Right ventricle myocardium superior (tissue), 1 donor: ENCODE measurements around the gene GLIS2. TPM values are rescaled to one million over a fixed set of nuclear protein-coding genes. Genes with fewer than 3 reads are reported as not detected.
"Not testable (repeated sequence)": the region's sequence is repeated elsewhere in the genome, so short reads cannot be mapped to it uniquely, and the experiment has no call there.

Source experiments
- ATAC-seq: fragments of 200-7000 bp; cut with Tn5 transposase; one replicate; pipeline ENCODE4 v1.9.1; 2020; ENCODE audit warnings: mild to moderate bottlenecking; ENCODE audit not compliant: poor library complexity
- DNase-seq: peaks from one replicate; pipeline ENCODE4 v3.0.0-alpha.2; 2020
- intact Hi-C: fragments of 100-400 bp; cut with DNase I; formaldehyde crosslinking; loops from one replicate; pipeline ENCODE4 v1.11.2; 2022
- total RNA-seq: library from RNA; stranded (reverse); fragmentation: NEBNext Ultra II Directional; extraction: Animal tissue kit (Norgen Biotek cat#: 25700); gene quantifications from one replicate; pipeline ENCODE4 v1.2.1, GENCODE V29; 2021
- donor health status: DM: no; HTN: yes; CAD: no; lungs with severe emphysema.

The GLIS2 gene
- total RNA-seq, 1 donor from 2014 or later: 14.6 TPM

DNA sequence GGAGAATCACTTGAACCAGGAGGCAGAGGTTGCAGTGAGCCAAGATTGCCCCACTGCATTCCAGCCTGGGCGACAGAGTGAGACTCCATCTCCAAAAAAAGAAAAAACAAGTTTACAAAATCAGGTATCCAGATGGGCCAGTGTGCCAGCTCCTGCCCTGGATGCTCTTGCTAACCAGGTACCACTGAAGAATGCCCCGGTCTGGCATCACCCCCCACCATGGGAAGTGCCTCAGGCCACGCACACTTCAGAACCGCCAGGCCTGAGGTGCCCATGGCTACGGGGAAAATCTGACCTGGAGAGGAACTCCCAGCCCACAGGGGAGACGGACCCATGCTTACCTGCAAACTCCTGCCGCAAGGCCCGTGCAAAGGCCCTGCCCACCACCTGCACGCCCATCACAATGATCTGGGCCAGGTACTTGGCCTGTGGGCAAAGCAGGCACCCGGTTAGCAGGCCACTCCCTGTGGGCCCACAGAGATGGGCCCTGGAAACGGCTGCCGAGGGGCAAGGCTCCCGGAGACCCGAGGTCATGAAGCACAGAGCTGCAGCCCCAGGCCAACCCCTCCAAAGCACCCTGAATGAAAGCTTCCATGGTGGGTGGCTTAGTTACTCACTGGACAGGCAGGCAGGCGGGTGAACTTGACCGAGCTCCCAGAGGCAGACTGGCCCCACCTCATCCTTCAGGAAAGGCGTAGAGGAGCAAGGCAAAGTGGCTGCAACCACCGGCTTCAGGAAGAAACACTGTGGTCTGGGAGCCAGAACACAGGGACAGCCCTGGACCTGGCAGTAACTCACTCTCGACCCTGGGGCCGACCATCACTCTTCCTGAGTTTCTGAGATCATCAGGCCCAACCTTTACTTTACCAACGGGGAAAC is 27.2 kb downstream of the GLIS2 start:
- DNase-seq: no peak
- ATAC-seq: no peak
- intact Hi-C loops: no loop called here

DNA sequence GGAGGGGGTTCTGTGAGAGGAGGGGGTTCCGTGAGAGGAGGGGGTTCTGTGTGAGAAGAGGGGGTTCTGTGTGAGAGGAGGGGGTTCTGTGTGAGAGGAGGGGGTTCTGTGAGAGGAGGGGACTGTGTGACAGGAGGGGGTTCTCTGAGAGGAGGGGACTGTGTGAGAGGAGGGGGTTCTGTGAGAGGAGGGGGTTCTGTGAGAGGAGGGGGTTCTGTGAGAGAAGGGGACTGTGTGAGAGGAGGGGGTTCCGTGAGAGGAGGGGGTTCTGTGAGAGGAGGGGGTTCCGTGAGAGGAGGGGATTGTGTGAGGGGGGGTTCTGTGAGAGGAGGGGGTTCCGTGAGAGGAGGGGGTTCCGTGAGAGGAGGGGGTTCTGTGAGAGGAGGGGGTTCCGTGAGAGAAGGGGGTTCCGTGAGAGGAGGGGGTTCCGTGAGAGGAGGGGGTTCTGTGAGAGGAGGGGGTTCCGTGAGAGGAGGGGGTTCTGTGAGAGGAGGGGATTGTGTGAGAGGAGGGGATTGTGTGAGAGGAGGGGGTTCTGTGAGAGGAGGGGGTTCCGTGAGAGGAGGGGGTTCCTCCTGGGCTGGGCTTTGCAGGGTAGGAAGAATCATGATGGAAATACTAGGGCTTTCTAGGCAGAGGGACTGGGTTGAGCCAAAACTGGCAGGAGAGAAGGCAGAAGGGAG is 28.6 kb downstream of the GLIS2 start:
- ATAC-seq, DNase-seq, intact Hi-C loops: not testable (repeated sequence)

DNA sequence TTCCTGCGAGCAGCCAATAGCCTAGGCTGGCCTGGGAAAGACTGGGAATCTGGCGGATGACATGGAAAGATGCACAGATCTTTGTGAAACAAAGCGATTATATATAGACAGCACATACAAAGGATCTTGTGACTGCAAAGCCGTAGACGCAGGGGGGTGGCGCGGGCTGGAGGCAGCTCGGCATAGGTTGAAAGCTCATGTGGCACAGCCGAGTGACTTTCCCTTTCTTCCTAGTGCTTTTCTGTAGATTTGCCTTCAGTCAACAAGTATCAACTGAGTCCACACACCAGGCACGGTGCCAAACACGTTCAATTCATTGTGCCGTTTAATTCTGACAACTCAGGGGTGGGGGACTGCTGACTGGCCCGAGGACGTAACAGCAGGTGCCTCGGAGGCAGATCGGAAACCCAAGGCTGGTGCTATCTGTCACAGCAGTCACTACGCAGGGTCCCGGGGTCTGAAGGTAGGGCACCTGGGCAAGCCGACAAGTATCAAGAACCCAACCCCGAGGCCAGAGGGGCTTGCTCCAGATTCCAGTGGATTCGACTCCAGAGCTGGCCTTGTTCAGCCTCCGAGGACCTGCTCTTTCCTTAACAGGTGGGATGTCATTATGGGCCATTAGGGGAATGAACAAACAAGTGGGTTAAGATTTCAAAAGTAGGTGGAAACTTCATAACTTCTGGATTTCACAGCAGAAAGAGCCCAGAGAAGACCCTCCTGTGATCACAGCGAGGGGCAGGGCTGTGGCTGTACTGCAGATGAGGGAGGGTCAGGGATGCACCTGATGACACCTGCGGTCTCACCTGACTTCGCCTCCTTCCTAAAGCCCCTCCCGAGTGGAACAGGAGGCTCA is 29.3 kb downstream of the GLIS2 start:
- DNase-seq (no peak), ATAC-seq (no peak)
- intact Hi-C loops: no loop called here

DNA sequence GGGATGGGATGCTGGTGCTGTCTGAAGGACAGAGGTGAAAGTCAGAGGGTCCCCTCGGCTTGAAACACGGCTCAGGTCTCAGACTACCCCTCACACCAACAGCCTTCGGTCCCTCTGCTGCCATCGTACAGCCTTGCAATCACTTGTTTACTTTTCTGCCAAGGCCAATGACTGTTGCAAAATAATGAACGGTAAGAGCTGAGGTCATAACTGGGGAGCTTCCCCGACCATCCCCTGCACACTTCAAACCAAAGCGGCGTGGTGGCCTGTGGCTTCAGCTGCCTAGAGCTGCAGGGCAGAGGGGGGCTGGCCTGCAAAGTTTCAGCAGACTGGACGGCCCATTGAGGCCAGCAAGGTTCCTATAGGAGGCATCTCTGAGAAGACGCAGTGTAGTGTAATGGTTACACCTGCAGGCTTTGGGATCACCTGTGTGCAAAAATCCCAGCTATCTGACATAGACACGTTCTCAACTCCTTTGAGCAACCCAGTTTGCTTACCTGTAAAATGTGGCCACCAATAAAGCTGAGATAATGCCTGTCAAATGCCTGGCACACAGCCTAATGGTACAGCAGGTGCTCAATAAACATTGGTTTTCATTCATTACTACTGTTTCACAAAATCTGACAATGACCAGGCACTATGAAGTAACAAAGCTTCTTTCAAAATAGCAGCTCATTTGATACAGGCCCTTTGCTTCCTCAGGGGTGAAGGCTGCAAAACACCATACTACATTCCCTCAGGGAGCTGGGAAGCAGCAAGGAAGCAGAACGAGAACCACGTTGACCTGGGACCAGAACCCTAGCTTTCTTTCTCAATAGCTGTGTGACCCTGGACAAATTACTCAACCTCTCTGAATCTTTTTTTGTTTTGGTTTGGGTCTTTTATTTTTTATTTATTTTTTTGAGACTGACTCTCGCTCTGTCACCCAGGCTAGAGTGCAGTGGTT is 30.2 kb downstream of the GLIS2 start:
- intact Hi-C loops: no loop called here
- DNase-seq: no peak
- ATAC-seq: no peak

DNA sequence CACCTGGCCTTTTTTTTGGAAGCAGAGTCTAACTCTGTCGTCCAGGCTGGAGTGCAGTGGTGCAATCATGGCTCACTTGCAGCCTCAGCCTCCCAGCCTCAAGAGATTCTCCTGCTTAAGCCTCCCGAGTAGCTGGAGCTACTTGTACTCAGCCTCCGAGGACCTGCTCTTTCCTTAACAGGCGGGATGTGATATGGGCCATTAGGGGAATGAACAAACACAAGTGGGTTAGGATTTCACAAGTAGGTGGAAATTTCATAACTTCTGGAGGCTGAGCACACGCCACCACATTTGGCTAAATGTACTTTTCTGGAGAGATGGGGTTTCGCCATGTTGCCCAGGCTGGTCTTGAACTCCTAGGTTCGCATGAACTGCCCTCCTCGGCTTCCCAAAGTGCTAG is 31.1 kb downstream of the GLIS2 start:
- no peak for ATAC-seq
- DNase-seq: no peak
- intact Hi-C loops: no loop called here

DNA sequence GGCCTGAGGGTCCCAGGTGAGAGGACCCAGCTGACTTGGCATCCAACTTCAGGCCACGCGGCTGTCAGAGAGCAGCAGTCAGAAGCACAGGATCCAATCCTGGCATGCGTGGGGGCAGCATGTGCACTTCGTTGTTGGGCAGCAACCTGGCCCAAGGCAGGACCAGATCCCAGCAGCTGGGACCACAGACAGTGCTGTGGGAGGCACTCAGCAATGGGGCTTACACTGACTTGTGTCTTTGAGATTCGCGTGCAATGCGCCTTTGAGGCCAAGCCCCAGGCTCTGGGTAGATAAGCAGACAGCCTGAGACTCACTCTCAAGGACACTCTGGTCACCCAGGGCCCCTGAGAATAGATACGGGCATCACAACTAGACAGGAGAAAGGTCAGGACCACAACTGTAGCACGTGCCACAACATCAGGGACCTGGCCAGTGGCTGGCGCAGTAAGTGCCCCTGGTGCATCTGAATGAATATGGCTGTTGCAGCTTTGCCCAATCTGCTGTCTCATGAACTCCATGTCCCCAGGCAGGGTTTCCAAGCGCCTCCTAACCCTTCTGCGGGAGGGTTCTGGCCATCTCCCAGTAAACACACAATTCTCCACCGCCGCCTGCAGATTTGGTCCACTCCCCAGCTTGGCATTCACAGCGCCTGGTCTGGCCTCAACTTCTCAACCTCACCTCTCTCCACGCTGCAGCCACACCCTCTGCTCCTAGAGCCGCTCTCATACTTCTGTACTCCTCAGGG is 32.1 kb downstream of the GLIS2 start:
- ATAC-seq (peak; percentile 9), DNase-seq (no peak)
- intact Hi-C loops: no loop called here

DNA sequence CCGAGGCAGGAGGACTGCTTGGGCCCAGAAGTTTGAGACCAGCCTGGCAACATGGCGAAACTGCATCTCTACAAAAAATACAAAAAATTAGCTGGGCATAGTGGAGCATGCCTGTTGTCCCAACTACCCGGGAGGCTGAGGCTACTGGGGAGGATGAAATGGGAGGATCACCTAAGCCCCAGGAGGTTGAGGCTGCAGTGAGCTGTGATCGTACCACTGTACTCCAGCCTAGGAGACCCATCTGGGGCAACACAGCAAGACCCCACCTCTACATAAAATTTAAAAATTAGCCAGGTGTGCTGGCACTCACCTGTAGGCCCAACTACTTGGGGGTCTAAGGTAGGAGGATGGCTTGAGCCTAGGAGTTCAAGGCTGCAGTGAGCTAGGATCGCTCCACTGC is 33.5 kb downstream of the GLIS2 start:
- intact Hi-C loops: no loop called here
- no peak for ATAC-seq
- DNase-seq: no peak

DNA sequence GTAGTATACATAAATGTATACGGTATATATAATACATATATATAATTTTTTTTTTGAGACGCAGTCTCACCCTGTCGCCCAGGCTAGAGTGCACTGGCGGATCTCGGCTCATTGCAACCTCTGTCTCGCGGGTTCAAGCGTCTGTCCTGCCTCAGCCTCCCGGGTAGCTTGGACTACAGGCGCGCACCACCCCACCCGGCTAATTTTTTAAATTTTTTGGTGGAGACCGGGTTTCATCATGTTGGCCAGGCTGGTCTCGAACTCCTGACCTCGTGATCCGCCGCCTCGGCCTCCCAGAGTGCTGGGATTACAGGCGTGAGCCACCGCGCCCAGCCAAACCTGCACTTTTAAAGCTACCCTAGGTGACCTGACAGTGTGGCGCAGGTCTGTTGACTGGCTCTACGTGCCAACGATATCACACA is 34.5 kb downstream of the GLIS2 start:
- DNase-seq (no peak), ATAC-seq (no peak)
- intact Hi-C loops: no loop called here

DNA sequence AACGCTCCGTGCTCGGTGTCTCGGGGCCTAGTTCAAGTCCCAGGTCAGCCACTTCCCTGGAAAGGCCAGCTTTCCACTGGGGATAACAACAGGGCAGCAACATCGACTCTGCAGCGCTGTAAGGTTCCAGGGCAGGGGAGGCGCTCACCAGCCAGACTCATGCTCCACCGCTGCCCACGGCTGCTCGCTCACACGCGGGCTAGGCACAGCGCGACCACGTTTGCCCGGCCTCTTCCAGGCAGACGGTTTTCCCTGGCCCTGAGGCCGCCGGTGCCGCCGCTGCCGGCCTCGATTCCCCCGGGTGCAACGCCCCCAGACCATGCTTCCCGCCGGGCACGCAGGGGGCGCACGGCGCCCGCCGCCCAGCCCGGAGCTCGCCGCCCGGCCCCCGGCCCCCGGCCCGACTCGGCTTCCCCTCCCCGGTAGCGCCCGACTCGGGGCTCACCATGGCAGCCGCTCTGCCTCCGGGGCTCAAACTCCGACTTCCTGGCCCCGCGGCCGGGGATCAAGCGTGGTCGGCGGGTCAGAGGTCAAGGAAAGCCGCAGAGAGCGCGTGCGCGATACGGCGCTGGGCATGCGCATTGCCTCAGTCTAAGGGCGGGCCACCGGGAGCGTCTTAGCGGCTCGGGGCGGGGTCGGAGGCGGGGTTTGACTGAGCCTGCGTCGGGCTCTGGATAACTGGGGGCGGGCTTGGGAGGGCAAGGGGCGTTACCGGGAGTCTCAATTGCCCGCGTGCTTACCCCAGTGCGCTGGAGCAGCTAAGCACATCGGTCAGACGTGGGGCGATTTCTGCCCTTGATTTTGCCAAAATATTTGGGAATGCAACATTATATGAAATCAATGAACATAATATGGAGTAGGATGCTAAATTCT is 35.2 kb downstream of the GLIS2 start, which contains the start of gene PAM16:
TSS of gene PAM16 (minus strand) at position 535 of the 873 bp plus-strand sequence. CDS start at position 448, 87 bp downstream.
- intact Hi-C loops: no loop called here
- DNase-seq: peak; percentile 99
- ATAC-seq: peak; percentile 95

DNA sequence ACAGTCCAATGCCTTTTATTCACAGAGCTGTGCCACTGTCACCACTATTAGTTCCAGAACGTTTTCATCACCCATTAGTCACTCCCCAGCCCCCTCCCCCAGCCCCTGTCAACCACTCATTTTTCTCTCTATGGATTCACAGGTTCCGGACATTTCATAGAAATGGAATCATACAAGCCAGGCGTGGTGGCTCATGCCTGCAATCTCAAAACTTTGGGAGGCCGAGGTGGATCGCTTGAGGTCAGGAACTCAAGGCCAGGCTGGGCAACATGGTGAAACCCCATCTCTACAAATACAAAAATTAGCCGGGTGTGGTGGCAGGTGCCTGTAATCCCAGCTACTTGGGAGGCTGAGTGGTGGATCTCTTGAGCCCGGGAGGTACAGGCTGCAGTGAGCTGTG is 36.0 kb downstream of the GLIS2 start:
- no peak for DNase-seq
- intact Hi-C loops: no loop called here
- ATAC-seq: no peak

DNA sequence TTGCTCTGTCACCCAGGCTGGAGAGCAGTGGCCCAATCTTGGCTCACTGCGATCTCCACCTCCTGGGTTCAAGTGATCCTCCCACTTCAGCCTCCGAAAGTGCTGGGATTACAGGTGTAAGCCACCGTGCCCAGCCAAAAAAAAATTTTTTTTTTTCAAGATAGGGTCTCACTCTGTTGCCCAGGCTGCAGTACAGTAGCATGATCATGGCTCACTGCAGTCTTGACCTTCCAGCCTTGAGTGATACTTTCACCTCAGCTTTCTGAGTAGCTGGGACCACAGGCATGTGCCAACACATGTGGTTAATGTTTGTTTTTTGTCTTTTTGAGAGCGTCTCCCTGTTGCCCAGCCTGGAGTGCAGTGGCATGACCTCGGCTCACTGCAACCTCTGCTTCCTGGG is 37.0 kb downstream of the GLIS2 start:
- ATAC-seq (no peak), DNase-seq (no peak)
- intact Hi-C loops: no loop called here

DNA sequence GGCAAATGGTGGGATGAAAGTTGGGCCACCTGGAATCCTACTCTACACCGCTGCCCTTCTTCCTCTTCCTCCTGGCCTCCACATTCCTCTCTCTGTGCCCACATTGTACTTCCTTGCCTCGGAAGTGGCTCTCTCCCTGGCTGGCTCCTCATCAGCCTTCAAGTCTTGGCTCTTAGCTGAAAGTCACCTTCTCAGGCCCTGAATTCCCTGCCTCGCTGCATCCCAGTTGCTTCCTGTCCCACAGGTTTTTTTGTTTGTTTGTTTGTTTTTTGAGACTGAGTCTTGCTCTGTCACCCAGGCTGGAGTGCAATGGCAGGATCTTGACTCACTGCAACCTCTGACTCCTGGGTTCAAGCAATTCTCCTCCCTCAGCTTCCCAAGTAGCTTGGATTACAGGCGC is 37.8 kb downstream of the GLIS2 start:
- intact Hi-C loops: no loop called here
- DNase-seq (no peak), ATAC-seq (no peak)

DNA sequence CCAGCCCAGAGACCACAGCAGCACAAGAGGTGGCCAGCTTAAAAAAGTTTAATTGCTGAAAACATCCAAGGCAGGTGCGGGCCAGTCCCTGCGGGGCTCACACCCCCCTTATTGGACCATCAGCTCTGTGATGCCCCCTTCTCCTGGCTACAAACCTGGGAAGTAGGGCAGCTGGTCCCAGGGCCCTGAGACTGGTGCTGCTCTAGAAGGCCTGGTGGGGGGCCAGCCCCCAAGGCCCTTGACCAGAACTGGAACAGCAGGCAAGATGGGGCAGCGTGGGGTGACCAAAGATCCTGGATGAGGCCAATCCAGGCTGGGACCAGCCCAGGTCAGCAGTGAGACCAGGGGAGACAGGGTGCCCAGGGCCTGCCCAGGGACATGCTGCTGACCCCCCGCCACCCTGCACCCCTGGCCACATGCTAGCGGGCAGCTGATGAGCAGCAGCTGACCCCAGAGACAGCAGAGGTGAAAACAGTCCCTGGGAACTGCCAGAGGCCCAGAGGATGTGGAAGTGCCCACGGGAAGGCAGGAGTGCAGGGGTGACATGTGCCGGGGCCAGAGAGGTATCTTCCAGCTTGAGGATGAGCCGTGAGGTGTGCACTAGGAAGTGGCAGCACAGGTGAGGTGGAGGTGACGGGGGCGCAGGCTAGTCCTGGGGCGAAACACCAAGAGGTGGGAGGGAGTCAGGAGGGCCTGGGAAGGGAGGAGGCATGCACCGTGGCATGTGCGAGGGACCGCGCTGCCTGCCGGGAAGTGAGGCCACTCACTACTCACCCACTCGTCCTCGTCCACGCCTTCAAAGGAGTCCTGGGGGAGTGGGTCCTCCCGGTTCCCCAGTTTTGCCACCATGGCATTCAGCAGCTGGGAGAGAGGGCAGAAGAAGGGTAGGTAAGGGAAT is 38.9 kb downstream of the GLIS2 start:
- ATAC-seq (no peak), DNase-seq (no peak)
- intact Hi-C loops: no loop called here

DNA sequence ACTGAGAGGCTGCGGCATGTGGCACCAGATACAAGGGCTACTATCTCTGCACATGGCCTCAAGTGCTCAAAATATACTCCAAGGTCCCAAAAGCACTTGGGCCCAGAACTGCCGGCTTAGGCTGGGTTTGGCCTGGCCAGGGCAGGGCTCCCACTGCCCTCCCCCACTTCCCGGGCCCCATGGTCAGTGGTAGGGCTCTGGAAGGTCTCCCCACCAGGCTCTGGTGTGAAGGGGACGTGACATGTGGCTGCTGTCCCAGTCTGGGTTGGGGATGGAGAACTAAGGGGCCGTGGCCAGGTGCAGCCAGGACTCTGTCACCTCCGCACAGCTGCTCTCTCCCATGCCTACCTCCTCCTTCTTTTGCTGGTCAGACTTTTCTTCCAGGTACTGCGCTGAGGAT is 41.0 kb downstream of the GLIS2 start:
- intact Hi-C loops: no loop called here
- DNase-seq (no peak), ATAC-seq (no peak)

DNA sequence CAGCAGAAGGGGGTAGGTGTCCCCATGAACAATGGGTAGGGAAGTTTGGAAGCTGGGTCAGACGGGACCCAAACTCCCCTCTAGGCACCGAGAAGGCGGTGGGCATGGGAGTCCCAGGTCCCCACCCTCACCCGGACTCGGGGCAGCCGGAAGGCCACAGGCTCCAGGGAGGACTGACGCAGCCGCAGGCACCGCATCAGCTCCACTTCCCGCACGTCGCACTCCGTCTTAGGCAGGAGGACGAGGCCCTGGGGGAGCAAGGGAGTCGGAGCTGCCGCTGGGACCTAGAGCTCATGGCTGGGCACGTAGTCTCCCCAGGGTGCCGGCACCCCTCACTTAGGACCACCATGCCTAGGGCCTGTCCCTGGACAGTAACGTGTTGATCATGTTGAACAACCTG is 42.4 kb downstream of the GLIS2 start:
- intact Hi-C loops: loop anchor here (2.0 kb wide), 1 partner anchor 45 kb away; no protein-coding TSS in a partner anchor
- DNase-seq: no peak
- no peak for ATAC-seq
